ENCODE results near the gene DENND4B. TPM values are rescaled to one million over a fixed set of nuclear protein-coding genes. Genes with fewer than 3 reads are reported as not detected.

Gene DENND4B
- total and polyA plus RNA-seq, 10 of the 15 experiments (the other 5 are each of a cell fraction or from before 2014, with no cell fraction given): 12.0 to 74.8 (median 22.7) TPM

DNA sequence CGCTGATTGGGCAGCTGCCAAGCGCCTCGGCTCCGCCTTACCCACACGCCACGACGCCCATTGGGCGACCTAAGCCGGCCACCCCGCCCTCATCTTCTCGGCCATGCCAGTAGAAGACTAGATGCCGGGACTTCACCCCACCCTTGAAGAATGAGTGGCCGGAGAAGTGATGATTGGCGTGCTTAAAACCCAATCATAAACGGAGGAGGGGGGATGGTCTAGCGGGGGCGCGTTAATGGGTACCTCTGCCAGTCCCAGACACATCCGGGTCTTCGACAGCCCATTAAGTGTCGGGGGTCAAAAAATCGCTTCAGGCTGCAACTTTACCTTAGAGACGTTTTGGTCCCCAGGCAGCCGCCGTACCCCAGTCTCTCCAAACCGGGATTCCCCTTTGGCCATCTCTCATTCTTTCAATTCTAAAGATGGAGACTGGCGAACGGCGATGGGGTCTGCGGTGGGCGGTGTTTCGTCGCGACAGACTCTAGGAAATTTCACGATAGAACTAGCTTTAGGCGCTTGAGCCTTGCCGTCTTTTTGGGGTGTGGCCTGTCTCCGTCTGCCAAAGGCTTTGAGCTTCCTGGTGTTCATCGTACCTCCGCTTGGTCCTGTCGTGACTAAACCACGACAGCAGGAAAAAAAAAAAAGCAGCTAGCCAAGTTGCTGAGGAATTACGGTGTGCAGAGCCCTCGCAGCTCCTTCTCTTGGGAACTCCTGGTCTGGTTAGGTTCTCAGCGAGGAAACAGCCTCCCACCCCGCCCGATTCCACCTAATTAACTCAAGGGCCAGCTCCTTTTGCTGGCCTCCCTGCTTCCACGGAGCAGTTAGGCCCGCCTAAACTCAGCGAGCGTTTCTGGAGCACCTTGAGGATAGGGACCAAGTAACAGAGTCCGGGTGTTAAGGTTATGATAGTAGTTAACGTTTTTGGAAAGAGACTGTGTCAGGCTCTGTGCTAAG lies 23.3 kb downstream of the DENND4B start, which contains the start of gene GATAD2B (continued):
- TF ChIP-seq MEF2B (IDR thresholded peaks at IDR 0.05; ENCODE audit: partially characterized antibody, poor library complexity, severe bottlenecking) (peak; percentile 67), SUPT20H (IDR thresholded peaks at IDR 0.05; ENCODE audit: borderline replicate concordance, control insufficient read depth, low read depth, low read length) (no peak), RB1 (IDR thresholded peaks at IDR 0.05; ENCODE audit: borderline replicate concordance) (0 out of 2 replicates have a peak, but pooled peaks have one; percentile 85), MTA2 (IDR thresholded peaks at IDR 0.05; ENCODE audit: low read depth) (peak; percentile 73), SREBF1 (IDR thresholded peaks at IDR 0.05; ENCODE audit: low read length) (no peak), GATAD2B (conservative IDR thresholded peaks at IDR 0.05; ENCODE audit: low read depth) (peak; percentile 82; the same call in 1 of the 2 replicates), MYC (IDR thresholded peaks at IDR 0.05; ENCODE audit: insufficient read depth, insufficient read length, insufficient replicate concordance, low read length, severe bottlenecking) (no peak), RELB (IDR thresholded peaks at IDR 0.05; ENCODE audit: low read depth) (peak; percentile 90), TAF1 (IDR thresholded peaks at IDR 0.05; ENCODE audit: borderline replicate concordance, low read depth, low read length) (peak; percentile 89), PBX3 (IDR thresholded peaks at IDR 0.05; ENCODE audit: insufficient replicate concordance, low read depth, low read length) (peak; percentile 99), EGR1 (IDR thresholded peaks at IDR 0.05; ENCODE audit: borderline replicate concordance in 1 of 2, low read depth in 2 of 2, low read length in 2 of 2) (peak in 1 of 2 experiments; percentile 89; a peak in 2 of 3 replicates), WRNIP1 (IDR thresholded peaks at IDR 0.05; ENCODE audit: borderline replicate concordance, low read depth, low read length) (no peak; the same call in 1 of the 2 replicates), HDGF (IDR thresholded peaks at IDR 0.05) (peak; percentile 25; the same call in 1 of the 2 replicates), SMC3 (IDR thresholded peaks at IDR 0.05; ENCODE audit: borderline replicate concordance, low read length) (no peak), NR2F1 (conservative IDR thresholded peaks at IDR 0.05) (no peak), TARDBP (IDR thresholded peaks at IDR 0.05; ENCODE audit: borderline replicate concordance) (no peak), PAX8 (IDR thresholded peaks at IDR 0.05) (peak; percentile 80; the same call in 1 of the 2 replicates), CREM (IDR thresholded peaks at IDR 0.05; ENCODE audit: low read depth) (peak; percentile 44; the same call in 1 of the 2 replicates), MTA3 (IDR thresholded peaks at IDR 0.05; ENCODE audit: borderline replicate concordance, low read length) (no peak), RUNX3 (IDR thresholded peaks at IDR 0.05; ENCODE audit: low read length) (peak; percentile 68), ZBED1 (IDR thresholded peaks at IDR 0.05; ENCODE audit: borderline replicate concordance) (peak; percentile 100), PML (IDR thresholded peaks at IDR 0.05; ENCODE audit: low read length) (peak; percentile 77; the same call in 1 of the 2 replicates), KLF5 (IDR thresholded peaks at IDR 0.05; ENCODE audit: partially characterized antibody) (peak; percentile 86), MXI1 (IDR thresholded peaks at IDR 0.05; ENCODE audit: low read depth, low read length) (peak; percentile 70)

Data from GM12878 (cell line).